Mononuclear cell (primary cell): ENCODE measurements around the gene NUP58. TPM values are rescaled to one million over a fixed set of nuclear protein-coding genes. Genes with fewer than 3 reads are reported as not detected.
"Not testable (repeated sequence)": the region's sequence is repeated elsewhere in the genome, so short reads cannot be mapped to it uniquely, and the experiment has no call there.

ENCODE experiments used
- H3K27me3 ChIP-seq: 2 replicates; pipeline ENCODE4 v1.6.0; 2011; ENCODE audit warnings: low read length, control low read depth; ENCODE audit not compliant: insufficient read depth
- H3K4me1 ChIP-seq: 2 replicates; pipeline ENCODE4 v1.5.1; 2011; ENCODE audit warnings: mild to moderate bottlenecking, low read length, control low read depth; ENCODE audit not compliant: insufficient read depth
- H3K4me3 ChIP-seq: 2 replicates; pipeline ENCODE4 v1.5.1; 2011; ENCODE audit warnings: mild to moderate bottlenecking, low read length, moderate library complexity
- H3K9me3 ChIP-seq: 2 replicates; pipeline ENCODE4 v1.5.1; 2011; ENCODE audit warnings: low read depth, mild to moderate bottlenecking, control low read depth, low read length
- total RNA-seq: library from RNA; depleted of rRNA; stranded (reverse); fragments of >200 nt; gene quantifications from one replicate; pipeline ENCODE4 v1.2.3, GENCODE V29; 2012

NUP58 gene
- total RNA-seq, 1 donor = 80.7 TPM

GRCh38 chr13:25347151-25347550, 45.7 kb downstream of the NUP58 start:
- no peaks in the 10 kb centered on the region for H3K4me1 ChIP-seq
- H3K9me3 ChIP-seq = no peaks in the 10 kb centered on the region
- no peak overlapping the region for H3K4me3 ChIP-seq
- H3K27me3 ChIP-seq = no peaks in the 10 kb centered on the region

GRCh38 chr13:25351404-25351803, 50.0 kb downstream of the NUP58 start:
- H3K4me1 ChIP-seq = no peaks in the 10 kb centered on the region

GRCh38 chr13:25352230-25352629, 50.8 kb downstream of the NUP58 start:
- Histone ChIP-seq H3K4me3 (no peak overlapping the region), H3K4me1 (no peaks in the 10 kb centered on the region), H3K9me3 (no peaks in the 10 kb centered on the region), H3K27me3 (no peaks in the 10 kb centered on the region)

More at GRCh38 chr13:25351404-25351803, 50.0 kb downstream of the NUP58 start:
- Histone ChIP-seq H3K4me3 (no peak overlapping the region), H3K27me3 (no peaks in the 10 kb centered on the region), H3K9me3 (no peaks in the 10 kb centered on the region)

- Histone ChIP-seq H3K4me3 (no peak overlapping the region), H3K27me3 (no peaks in the 10 kb centered on the region), H3K4me1 (no peaks in the 10 kb centered on the region)
These were observed 51.4 kb downstream of the NUP58 start for GRCh38 chr13:25352806-25353205.

DNA sequence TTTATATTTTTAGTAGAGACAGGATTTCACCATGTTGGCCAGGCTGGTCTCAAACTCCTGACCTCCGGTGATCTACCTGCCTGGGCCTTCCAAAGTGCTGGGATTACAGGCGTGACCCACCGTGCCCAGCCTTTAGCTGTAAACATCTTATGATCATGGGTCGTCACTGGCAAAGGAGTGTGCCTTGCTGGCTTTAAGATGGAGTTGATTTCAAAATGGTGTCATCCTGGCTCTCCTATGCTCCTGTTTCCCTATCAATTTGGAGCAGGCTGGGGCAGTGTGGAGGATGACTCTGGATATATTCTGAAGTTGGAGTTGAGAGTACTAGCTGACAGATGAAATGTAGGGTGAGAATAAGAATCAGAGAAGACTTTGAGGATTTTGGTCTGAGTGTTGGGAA, 51.9 kb downstream of the NUP58 start:
- no peaks in the 10 kb centered on the region for H3K27me3 ChIP-seq
- no peak overlapping the region for H3K4me3 ChIP-seq
- H3K9me3 ChIP-seq = no peaks in the 10 kb centered on the region
- H3K4me1 ChIP-seq = no peaks in the 10 kb centered on the region

More at GRCh38 chr13:25352806-25353205, 51.4 kb downstream of the NUP58 start:
- no peaks in the 10 kb centered on the region for H3K9me3 ChIP-seq

- Histone ChIP-seq H3K27me3 (no peaks in the 10 kb centered on the region), H3K4me3 (no peak overlapping the region), H3K9me3 (no peaks in the 10 kb centered on the region), H3K4me1 (no peaks in the 10 kb centered on the region)
These were observed 53.0 kb downstream of the NUP58 start for GRCh38 chr13:25354377-25354776.

DNA sequence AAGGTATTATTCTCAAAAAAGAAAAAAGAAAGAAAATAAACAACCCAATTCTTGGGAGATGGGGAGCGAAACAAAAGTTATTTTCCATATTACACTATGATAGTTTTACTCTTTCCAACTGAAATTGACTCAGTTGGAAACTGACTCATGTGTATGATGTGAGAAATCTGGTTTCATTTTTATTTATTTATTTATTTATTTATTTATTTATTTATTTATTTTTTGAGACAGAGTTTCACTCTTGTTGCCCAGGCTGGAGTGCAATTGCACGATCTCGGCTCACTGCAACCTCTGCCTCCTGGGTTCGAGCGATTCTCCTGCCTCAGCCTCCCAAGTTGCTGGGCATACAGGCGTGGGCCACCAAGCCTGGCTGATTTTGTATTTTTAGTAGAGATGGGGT, 59.0 kb downstream of the NUP58 start:
- H3K27me3 ChIP-seq, H3K4me1 ChIP-seq, H3K9me3 ChIP-seq, H3K4me3 ChIP-seq: not testable (repeated sequence)

DNA sequence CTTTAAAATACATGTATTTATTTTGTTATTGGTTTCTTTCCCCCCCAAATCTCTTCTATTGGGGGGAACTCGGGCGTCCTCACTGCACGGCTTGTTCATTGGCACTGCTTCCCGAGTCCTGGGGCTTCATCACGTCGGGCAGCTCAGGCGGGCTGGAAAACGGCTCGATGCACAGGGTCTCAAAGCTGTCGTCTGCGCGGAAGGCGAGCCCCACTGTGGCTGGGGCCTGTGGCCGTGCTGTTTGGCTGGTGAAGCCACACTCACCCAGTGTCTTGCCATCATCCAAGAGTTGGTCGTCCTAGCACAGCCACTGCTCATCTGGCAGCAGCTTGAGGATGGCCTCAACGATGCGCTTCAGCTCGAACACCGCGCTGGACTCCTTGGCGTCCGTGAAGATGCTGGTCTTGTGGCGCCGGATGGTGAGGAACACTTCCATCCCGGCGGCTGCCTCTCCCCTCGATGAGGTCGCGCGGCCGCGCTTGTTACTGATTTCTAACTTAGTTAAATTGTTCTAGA, 64.4 kb downstream of the NUP58 start:
- Histone ChIP-seq H3K9me3 (no peaks in the 10 kb centered on the region), H3K4me1 (no peaks in the 10 kb centered on the region), H3K4me3 (no peak overlapping the region), H3K27me3 (peaks cover 23% of the 10 kb centered on the region)

DNA sequence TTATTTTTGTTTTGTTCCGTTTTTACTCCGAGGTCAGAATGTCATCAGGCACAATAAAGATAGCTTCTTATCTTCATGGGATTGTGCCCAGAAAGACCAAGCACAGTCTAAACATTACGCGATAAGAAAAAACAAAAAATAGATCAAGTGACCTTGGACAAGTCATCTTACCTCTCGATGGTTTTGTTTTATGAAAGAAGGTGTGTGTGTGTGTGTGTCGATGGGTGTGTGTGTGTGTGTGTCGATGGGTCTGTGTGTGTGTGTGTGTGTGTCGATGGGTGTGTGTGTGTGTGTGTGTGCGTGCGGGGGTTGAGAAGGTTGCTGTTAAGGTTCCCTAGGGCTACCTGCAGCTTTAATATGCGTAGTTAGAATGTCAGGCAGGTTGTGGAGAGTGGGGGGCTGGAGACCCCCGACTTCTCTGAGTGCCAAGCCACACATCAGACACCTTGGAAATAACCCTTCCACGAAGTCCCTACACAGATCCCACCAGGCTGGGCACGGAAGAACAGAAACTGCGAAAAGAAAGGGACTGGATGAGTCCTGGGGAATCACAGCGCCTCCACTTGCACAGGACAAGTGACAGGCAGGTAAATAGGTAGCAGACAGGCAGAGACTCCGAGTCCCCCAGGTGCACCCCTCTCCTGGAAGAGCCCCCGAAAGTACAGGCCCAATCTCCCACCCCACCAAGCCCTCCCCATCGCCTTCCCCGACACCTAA, 69.9 kb downstream of the NUP58 start:
- Histone ChIP-seq H3K9me3 (no peaks in the 10 kb centered on the region), H3K27me3 (peaks cover 71% of the 10 kb centered on the region), H3K4me1 (no peaks in the 10 kb centered on the region), H3K4me3 (no peak overlapping the region)

DNA sequence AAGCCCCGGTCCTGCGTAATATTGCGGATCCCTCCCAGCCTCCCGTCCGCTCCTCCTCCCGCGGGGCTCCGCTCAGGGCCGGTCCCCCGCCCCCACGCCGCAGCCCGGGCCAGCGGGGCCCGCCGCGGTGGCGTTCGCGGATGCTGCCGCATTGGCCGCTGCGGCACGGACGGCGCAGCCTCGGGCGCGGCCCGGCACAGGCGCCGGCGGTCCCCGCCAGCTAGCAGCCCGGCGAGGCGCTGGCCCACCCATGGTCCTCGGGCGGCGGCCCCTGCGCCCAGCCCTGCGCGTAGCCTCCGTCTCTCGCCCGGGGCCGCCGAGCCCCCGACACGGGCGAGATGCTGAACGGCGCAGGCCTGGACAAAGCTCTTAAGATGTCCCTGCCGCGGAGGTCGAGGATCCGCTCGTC, 70.5 kb downstream of the NUP58 start, which contains the start of gene ATP8A2:
Gene ATP8A2 (plus strand): TSS at position 100 of the 409 bp plus-strand sequence. CDS start 239 bp downstream, at position 339.
- Histone ChIP-seq H3K4me1 (no peaks in the 10 kb centered on the region), H3K4me3 (no peak within 1 kb of the TSS), H3K27me3 (peaks cover 70% of the 10 kb centered on the region), H3K9me3 (no peaks in the 10 kb centered on the region)

DNA sequence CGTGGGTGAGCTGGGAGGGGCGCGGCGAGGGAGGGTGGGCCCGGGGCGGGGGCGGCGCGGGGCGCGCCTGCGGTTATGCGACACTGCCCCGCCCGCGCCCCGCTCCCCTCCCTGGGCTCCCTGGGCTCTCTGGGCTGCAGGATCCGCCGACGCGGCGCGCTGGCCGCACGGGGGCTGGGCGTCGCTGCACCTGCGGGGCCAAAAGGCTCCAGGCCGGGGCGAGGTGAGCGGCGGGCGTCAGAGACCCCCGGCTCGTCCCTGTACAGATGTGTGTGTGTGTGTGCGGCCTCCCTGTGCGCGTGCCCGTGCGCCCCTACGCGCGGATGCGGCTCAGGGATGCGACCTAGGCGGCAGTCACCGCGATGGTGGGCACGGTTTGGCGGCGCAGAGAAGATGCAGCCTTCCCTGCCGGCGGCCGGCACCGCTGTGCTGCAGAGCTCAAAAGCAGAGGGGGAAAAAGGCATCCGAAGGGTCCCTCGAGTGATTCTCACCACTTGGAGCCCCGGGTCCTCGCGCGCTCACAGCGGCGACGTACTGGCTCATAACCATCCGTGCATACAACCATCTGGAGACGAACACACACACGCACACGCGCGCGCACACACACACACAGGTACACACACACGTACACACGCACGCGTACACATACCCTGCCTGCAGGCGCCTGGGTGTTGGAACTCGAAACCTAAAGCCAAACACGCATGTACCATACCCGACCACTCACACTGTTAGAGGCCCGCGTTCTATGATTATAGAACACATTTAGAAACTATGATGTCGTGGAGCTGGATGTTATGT, 71.1 kb downstream of the NUP58 start:
- Histone ChIP-seq H3K9me3 (no peaks in the 10 kb centered on the region), H3K27me3 (peaks cover 66% of the 10 kb centered on the region), H3K4me3 (no peak overlapping the region), H3K4me1 (no peaks in the 10 kb centered on the region)

- peaks cover 50% of the 10 kb centered on the region for H3K27me3 ChIP-seq
These were observed 74.4 kb downstream of the NUP58 start for GRCh38 chr13:25375727-25376358.

GRCh38 chr13:25377244-25377962, 76.0 kb downstream of the NUP58 start:
- Histone ChIP-seq H3K4me1 (no peaks in the 10 kb centered on the region), H3K4me3 (no peak overlapping the region), H3K9me3 (no peaks in the 10 kb centered on the region), H3K27me3 (peaks cover 40% of the 10 kb centered on the region)

More at GRCh38 chr13:25375727-25376358, 74.4 kb downstream of the NUP58 start:
- no peaks in the 10 kb centered on the region for H3K4me1 ChIP-seq
- H3K9me3 ChIP-seq = no peaks in the 10 kb centered on the region
- H3K4me3 ChIP-seq = no peak overlapping the region

DNA sequence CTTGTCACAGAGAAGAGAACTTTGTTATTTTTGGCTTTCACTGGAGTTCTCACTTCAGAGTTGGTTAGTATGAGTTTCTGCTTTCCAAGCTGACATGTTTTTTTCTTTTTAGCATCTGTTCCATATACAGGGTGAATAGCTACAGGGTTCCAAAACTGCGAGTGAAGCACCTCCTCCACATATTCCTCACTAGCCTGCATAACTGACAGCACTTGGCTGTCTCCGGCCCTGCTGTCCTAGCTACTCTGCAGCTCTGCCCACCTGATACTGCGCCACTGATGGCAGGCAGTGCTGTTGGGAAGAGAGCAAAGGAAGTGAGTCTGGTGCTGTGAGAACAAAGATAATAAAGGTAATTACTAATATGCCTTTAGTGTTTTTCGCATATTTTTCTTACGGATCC, 77.1 kb downstream of the NUP58 start:
- Histone ChIP-seq H3K9me3 (no peaks in the 10 kb centered on the region), H3K27me3 (peaks cover 29% of the 10 kb centered on the region), H3K4me3 (no peak overlapping the region), H3K4me1 (no peaks in the 10 kb centered on the region)
